GM12878 (cell line): ENCODE data around the gene MYDGF. TPM values are rescaled to one million over a fixed set of nuclear protein-coding genes. Genes with fewer than 3 reads are reported as not detected.

Experiments
- ATAC-seq: fragments of 200-7000 bp; cut with Tn5 transposase; 3 replicates; pipeline ENCODE4 v1.9.1; 2020; ENCODE audit warnings: mild to moderate bottlenecking, moderate library complexity
- BruUV-seq: library from RNA; stranded (reverse); fragments of 400-500 nt; replicated peaks from 2 replicates; lab custom pipeline; 2021; lab: Mats Ljungman, UMichigan
- CTCF ChIA-PET: fragments of 300-600 bp; sonication (Branson Sonifier 250); formaldehyde crosslinking; extraction: SDS; loops from one replicate; lab custom pipeline; 2021; ENCODE audit warnings: inconsistent platforms; lab: Yijun Ruan, JAX
- POLR2A ChIA-PET: fragments of 350-600 bp; formaldehyde crosslinking; extraction: SDS; loops from one replicate; lab custom pipeline; 2021; ENCODE audit warnings: inconsistent platforms; lab: Charles Lee
- RAD21 ChIA-PET: fragments of 300-600 bp; sonication (Branson Sonifier 250); formaldehyde crosslinking; loops from one replicate; lab custom pipeline; 2023; ENCODE audit warnings: antibody characterized with exemption; ENCODE audit not compliant: unreplicated experiment; lab: Charles Lee
- SMC1A ChIA-PET: fragments of 300-600 bp; sonication (Branson Sonifier 250); formaldehyde crosslinking; loops from one replicate; lab custom pipeline; 2023; ENCODE audit not compliant: unreplicated experiment, uncharacterized antibody; lab: Charles Lee
- DNase-seq: peaks from one replicate; pipeline ENCODE4 v3.0.0-alpha.2; 2011; ENCODE audit warnings: low read depth, low spot score
- FAIRE-seq: peaks from 3 replicates; lab custom pipeline; 2011; peaks lifted over from hg19 to GRCh38; lab: Jason Lieb, UNC
- H2AFZ ChIP-seq: 2 replicates; pipeline ENCODE4 v1.6.0; 2011; ENCODE audit warnings: low read depth, low read length, control low read depth; ENCODE audit not compliant: control insufficient read depth
- H3K27ac ChIP-seq: 2 replicates; pipeline ENCODE4 v1.5.1; 2011; ENCODE audit warnings: control low read depth; ENCODE audit not compliant: control insufficient read depth, insufficient read depth
- H3K27me3 ChIP-seq, 2 experiments: replicated peaks in 1 of 2; 2 replicates each; pipeline versions ENCODE4 v1.6.0 to v1.6.1; 2011; ENCODE audit warnings: low read length in 1 of 2; ENCODE audit not compliant: control insufficient read depth in 2 of 2, insufficient read depth in 2 of 2
- H3K36me3 ChIP-seq, 2 experiments: 2 replicates each; pipeline ENCODE4 v1.5.1; 2011; ENCODE audit warnings: low read length in 1 of 2; ENCODE audit not compliant: control insufficient read depth in 2 of 2, insufficient read depth in 2 of 2
- H3K4me1 ChIP-seq: 2 replicates; pipeline ENCODE4 v1.6.1; 2011; ENCODE audit warnings: mild to moderate bottlenecking, low read length, moderate library complexity, mixed read lengths; ENCODE audit not compliant: control insufficient read depth, insufficient read depth
- H3K4me2 ChIP-seq: 2 replicates; pipeline ENCODE4 v1.6.0; 2011; ENCODE audit warnings: control low read depth; ENCODE audit not compliant: control insufficient read depth, insufficient read depth
- H3K4me3 ChIP-seq: fragments of 200-600 bp; sonication (generic); 2 replicates; pipeline ENCODE4 v1.5.1; 2016
- H3K79me2 ChIP-seq: 2 replicates; pipeline ENCODE4 v1.6.0; 2011; ENCODE audit warnings: low read length; ENCODE audit not compliant: control insufficient read depth, insufficient read depth
- H3K9ac ChIP-seq: 2 replicates; pipeline ENCODE4 v1.8.0; 2011; ENCODE audit warnings: low read length, control low read depth, mixed read lengths; ENCODE audit not compliant: control insufficient read depth, insufficient read depth
- H3K9me3 ChIP-seq: replicated peaks from 3 replicates; pipeline ENCODE4 v1.5.1; 2011; ENCODE audit warnings: mild to moderate bottlenecking, low read length; ENCODE audit not compliant: control insufficient read depth, insufficient read depth
- H4K20me1 ChIP-seq: 2 replicates; pipeline ENCODE4 v1.6.0; 2011; ENCODE audit not compliant: control insufficient read depth, insufficient read depth
- ASH2L ChIP-seq: fragments of 300-600, 200-600 bp; sonication (generic); IDR thresholded peaks from 2 replicates; pipeline ENCODE4 v1.6.1; 2017; ENCODE audit warnings: low read depth, mild to moderate bottlenecking, borderline replicate concordance
- ATF7 ChIP-seq: fragments of 450-650 bp; IDR thresholded peaks from 2 replicates; pipeline ENCODE4 v1.6.1; 2016; ENCODE audit warnings: low read depth, mild to moderate bottlenecking
- CBFB ChIP-seq: IDR thresholded peaks from 2 replicates; pipeline ENCODE4 v1.6.1; 2016; ENCODE audit warnings: antibody characterized with exemption, low read depth
- CBX5 ChIP-seq: sonication (generic); IDR thresholded peaks from 2 replicates; pipeline ENCODE4 v1.6.1; 2016; ENCODE audit warnings: low read depth, moderate library complexity, mild to moderate bottlenecking, inconsistent platforms
- CHD4 ChIP-seq: fragments of 200-600 bp; sonication (generic); IDR thresholded peaks from 2 replicates; pipeline ENCODE4 v1.6.1; 2016; ENCODE audit warnings: mild to moderate bottlenecking
- HDAC2 ChIP-seq: fragments of 200-600 bp; sonication (generic); IDR thresholded peaks from 2 replicates; pipeline ENCODE4 v1.6.1; 2017
- MXI1 ChIP-seq: fragments of 150-350 bp; IDR thresholded peaks from 2 replicates; pipeline ENCODE4 v1.6.1; 2011; ENCODE audit warnings: low read depth, mild to moderate bottlenecking, inconsistent platforms, low read length, improper control_type of control experiment
- SIX5 ChIP-seq: IDR thresholded peaks from 2 replicates; pipeline ENCODE4 v1.6.1; 2011; ENCODE audit warnings: mild to moderate bottlenecking, low read depth, low read length, moderate library complexity; ENCODE audit not compliant: severe bottlenecking
- SRF ChIP-seq, 2 experiments: IDR thresholded peaks; 2 replicates each; pipeline ENCODE4 v1.6.1; 2011; ENCODE audit warnings: low read depth in 2 of 2, low read length in 2 of 2, mild to moderate bottlenecking in 1 of 2, moderate library complexity in 1 of 2
- WRNIP1 ChIP-seq: IDR thresholded peaks from 2 replicates; pipeline ENCODE4 v1.6.1; 2011; ENCODE audit warnings: low read depth, low read length, improper control_type of control experiment, borderline replicate concordance
- WGBS: methylation state at CpG from one replicate; pipeline ENCODE4 v1.1.6; 2016; ENCODE audit warnings: low lambda C conversion rate; ENCODE audit not compliant: insufficient replicate concordance, insufficient coverage; ENCODE audit errors: missing lambda C conversion rate; 5-methylcytosine and 5-hydroxymethylcytosine counted together
- in situ Hi-C: fragments of 300-500 bp; cut with MboI; formaldehyde crosslinking; loops from 9 replicates; pipeline ENCODE4 v1.14.3; 2018; ENCODE audit warnings: mixed read lengths
- intact Hi-C: fragments of 100-400 bp; cut with micrococcal nuclease; formaldehyde crosslinking; loops from one replicate; pipeline ENCODE4 v1.14.2; 2022; ENCODE audit not compliant: unreplicated experiment
- polyA plus RNA-seq, 11 experiments: library from polyadenylated mRNA; depleted of rRNA in 4 of 11; unstranded in 6 of 11; stranded (reverse) in 5 of 11; fragments of >200 nt; fragmentation: Nextera tagmentation in 4 of 11; fragmentation: Illumina TruSeq in 1 of 11; extraction: Ambion mirVana in 4 of 11; extraction: Trizol in 1 of 11; gene quantifications; 1 replicate in 1 of 11; 2 replicates in 10 of 11; pipeline versions ENCODE4 v1.2.1 to v1.2.3, GENCODE V29; 2011 to 2016; ENCODE audit warnings: inconsistent platforms in 2 of 11, missing spikeins in 2 of 11, low read depth in 1 of 11
- total RNA-seq, 4 experiments: library from RNA; depleted of rRNA in 3 of 4; stranded (reverse); fragments of >200 nt in 3 of 4; fragmentation: Illumina TruSeq in 1 of 4; extraction: Trizol in 1 of 4; gene quantifications; 2 replicates each; pipeline versions ENCODE4 v1.2.1 to v1.2.3, GENCODE V29; 2013 to 2021
- TF ChIP-seq, protein P1 (sequence below): fragments of 450-650 bp; IDR thresholded peaks from 2 replicates; pipeline ENCODE4 v1.6.1; 2017; ENCODE audit warnings: mild to moderate bottlenecking, moderate library complexity
- TF ChIP-seq, protein P2 (sequence below): fragments of 450-650 bp; IDR thresholded peaks from 2 replicates; pipeline ENCODE4 v1.6.1; 2018; ENCODE audit warnings: borderline replicate concordance, mild to moderate bottlenecking; ENCODE audit not compliant: partially characterized antibody
- TF ChIP-seq, protein P3 (sequence below): fragments of 450-650 bp; IDR thresholded peaks from 2 replicates; pipeline ENCODE4 v1.6.1; 2017; ENCODE audit warnings: mild to moderate bottlenecking, low read depth, inconsistent platforms; ENCODE audit not compliant: poor library complexity, severe bottlenecking

MYDGF gene
- total and polyA plus RNA-seq, 10 of the 15 experiments (the other 5 are each of a cell fraction or from before 2014, with no cell fraction given): 2.3 to 196 (median 57.5) TPM

DNA sequence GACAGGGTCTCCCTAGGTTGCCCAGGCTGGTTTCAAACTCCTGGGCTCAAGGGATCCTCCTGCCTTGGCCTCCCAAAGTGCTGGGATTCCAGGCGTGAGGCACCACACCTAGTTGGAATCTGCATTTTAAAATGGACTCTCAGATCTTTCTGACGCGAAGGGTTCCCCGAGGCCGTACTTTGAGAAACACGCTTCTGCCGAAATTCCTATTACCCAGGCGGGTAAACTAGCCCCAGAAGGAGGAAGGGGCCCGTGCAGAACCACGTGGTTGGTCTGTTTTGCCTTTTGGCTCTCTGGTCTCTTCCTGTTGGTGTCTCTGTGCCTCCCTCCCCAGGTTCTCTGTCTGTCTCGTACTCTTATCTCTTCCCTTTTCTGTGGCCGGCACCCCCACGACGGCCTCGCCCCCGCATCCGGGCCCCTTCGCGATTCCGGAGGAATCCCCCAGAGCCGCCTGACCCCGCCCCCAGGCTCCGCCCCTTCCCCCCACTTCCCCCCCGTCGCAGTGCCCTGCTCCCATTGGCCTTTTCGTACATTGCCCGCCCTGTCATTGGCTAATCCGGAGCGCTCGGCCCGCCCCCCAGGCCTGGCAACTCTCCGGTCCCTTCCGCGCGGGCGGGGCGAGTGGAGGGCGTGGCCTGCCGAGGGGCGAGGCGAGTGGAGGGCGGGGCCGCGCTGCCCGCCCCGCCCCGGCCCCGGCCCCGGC lies 31.2 kb downstream of the MYDGF start, which contains the start of gene TNFAIP8L1 (continued):
- TF ChIP-seq, protein P1, sequence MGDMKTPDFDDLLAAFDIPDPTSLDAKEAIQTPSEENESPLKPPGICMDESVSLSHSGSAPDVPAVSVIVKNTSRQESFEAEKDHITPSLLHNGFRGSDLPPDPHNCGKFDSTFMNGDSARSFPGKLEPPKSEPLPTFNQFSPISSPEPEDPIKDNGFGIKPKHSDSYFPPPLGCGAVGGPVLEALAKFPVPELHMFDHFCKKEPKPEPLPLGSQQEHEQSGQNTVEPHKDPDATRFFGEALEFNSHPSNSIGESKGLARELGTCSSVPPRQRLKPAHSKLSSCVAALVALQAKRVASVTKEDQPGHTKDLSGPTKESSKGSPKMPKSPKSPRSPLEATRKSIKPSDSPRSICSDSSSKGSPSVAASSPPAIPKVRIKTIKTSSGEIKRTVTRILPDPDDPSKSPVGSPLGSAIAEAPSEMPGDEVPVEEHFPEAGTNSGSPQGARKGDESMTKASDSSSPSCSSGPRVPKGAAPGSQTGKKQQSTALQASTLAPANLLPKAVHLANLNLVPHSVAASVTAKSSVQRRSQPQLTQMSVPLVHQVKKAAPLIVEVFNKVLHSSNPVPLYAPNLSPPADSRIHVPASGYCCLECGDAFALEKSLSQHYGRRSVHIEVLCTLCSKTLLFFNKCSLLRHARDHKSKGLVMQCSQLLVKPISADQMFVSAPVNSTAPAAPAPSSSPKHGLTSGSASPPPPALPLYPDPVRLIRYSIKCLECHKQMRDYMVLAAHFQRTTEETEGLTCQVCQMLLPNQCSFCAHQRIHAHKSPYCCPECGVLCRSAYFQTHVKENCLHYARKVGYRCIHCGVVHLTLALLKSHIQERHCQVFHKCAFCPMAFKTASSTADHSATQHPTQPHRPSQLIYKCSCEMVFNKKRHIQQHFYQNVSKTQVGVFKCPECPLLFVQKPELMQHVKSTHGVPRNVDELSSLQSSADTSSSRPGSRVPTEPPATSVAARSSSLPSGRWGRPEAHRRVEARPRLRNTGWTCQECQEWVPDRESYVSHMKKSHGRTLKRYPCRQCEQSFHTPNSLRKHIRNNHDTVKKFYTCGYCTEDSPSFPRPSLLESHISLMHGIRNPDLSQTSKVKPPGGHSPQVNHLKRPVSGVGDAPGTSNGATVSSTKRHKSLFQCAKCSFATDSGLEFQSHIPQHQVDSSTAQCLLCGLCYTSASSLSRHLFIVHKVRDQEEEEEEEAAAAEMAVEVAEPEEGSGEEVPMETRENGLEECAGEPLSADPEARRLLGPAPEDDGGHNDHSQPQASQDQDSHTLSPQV: no peak
- TF ChIP-seq ATF7 (peak; percentile 65), SIX5 (no peak)

DNA sequence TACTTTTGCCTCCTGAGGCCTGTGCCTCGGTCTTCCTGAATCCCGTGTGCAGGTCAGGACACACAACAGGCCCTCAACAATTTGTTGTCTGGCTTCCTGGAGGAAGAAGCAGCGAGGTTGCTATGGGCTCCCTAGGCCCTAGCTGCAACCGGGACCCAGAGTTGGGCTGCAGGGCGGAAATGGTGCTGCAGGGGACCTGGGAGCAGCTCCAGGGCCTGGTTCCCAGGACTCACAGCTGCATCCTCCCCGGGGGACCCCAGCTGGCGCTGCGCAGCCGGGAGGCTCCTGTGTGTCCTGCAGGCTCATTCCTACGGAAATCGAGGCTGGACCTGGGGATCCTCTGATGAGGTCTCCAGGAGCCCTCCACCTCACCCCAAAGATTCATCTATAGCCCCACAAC lies 31.8 kb downstream of the MYDGF start:
- DNase-seq: no peak
- ChIA-PET POLR2A (no interaction called here), RAD21 (no interaction called here), CTCF (interaction anchor here (0.9 to 3.4 kb wide), 7 partner anchors 10 to 236 kb away, joined by 3 to 94 read pairs (median 11); no protein-coding TSS in a partner anchor), SMC1A (no interaction called here)
- FAIRE-seq: no peak
- Histone ChIP-seq H3K36me3 (no peaks in the 10 kb centered on the region), H4K20me1 (no peaks in the 10 kb centered on the region), H3K9ac (no peak overlapping the region; the same call in 1 of the 2 replicates), H3K79me2 (peaks cover 19% of the 10 kb centered on the region), H3K4me1 (peaks cover 14% of the 10 kb centered on the region), H3K27me3 (no peaks in the 10 kb centered on the region), H3K4me3 (no peak overlapping the region), H3K4me2 (peak overlapping the region; percentile 50), H3K27ac (peak overlapping the region; percentile 67), H3K9me3 (no peaks in the 10 kb centered on the region), H2AFZ (peak overlapping the region; percentile 0)
- intact Hi-C loops: no loop called here
- in situ Hi-C loops: loop anchor here (5.0 kb wide), 1 partner anchor 61 kb away; no protein-coding TSS in a partner anchor
- no peak for ATAC-seq
- no TSS peak for BruUV-seq
- WGBS: 86% methylated on average over 8 of the region's 11 CpGs
- TF ChIP-seq SRF (IDR thresholded peaks at IDR 0.05; ENCODE audit: low read depth in 2 of 2, low read length in 2 of 2): no peak
- TF ChIP-seq, protein P2, sequence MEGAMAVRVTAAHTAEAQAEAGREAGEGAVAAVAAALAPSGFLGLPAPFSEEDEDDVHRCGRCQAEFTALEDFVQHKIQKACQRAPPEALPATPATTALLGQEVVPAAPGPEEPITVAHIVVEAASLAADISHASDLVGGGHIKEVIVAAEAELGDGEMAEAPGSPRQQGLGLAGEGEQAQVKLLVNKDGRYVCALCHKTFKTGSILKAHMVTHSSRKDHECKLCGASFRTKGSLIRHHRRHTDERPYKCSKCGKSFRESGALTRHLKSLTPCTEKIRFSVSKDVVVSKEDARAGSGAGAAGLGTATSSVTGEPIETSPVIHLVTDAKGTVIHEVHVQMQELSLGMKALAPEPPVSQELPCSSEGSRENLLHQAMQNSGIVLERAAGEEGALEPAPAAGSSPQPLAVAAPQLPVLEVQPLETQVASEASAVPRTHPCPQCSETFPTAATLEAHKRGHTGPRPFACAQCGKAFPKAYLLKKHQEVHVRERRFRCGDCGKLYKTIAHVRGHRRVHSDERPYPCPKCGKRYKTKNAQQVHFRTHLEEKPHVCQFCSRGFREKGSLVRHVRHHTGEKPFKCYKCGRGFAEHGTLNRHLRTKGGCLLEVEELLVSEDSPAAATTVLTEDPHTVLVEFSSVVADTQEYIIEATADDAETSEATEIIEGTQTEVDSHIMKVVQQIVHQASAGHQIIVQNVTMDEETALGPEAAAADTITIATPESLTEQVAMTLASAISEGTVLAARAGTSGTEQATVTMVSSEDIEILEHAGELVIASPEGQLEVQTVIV: no peak
- TF ChIP-seq, protein P3, sequence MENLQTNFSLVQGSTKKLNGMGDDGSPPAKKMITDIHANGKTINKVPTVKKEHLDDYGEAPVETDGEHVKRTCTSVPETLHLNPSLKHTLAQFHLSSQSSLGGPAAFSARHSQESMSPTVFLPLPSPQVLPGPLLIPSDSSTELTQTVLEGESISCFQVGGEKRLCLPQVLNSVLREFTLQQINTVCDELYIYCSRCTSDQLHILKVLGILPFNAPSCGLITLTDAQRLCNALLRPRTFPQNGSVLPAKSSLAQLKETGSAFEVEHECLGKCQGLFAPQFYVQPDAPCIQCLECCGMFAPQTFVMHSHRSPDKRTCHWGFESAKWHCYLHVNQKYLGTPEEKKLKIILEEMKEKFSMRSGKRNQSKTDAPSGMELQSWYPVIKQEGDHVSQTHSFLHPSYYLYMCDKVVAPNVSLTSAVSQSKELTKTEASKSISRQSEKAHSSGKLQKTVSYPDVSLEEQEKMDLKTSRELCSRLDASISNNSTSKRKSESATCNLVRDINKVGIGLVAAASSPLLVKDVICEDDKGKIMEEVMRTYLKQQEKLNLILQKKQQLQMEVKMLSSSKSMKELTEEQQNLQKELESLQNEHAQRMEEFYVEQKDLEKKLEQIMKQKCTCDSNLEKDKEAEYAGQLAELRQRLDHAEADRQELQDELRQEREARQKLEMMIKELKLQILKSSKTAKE: no peak
- no peak for TF ChIP-seq CBFB
- no peak for TF ChIP-seq MXI1
- no peak for TF ChIP-seq HDAC2
- no peak for TF ChIP-seq ASH2L
- no peak for TF ChIP-seq CBX5
- no peak for TF ChIP-seq CHD4
- TF ChIP-seq WRNIP1: no peak
